ENCODE measurements around the gene PPP2CA. TPM values are rescaled to one million over a fixed set of nuclear protein-coding genes. Genes with fewer than 3 reads are reported as not detected.
A peak's percentile ranks its signal among the peaks of the same experiment; 100 is the strongest.

The PPP2CA gene
- total RNA-seq, 1 experiment from 2014 or later: 178 TPM

DNA sequence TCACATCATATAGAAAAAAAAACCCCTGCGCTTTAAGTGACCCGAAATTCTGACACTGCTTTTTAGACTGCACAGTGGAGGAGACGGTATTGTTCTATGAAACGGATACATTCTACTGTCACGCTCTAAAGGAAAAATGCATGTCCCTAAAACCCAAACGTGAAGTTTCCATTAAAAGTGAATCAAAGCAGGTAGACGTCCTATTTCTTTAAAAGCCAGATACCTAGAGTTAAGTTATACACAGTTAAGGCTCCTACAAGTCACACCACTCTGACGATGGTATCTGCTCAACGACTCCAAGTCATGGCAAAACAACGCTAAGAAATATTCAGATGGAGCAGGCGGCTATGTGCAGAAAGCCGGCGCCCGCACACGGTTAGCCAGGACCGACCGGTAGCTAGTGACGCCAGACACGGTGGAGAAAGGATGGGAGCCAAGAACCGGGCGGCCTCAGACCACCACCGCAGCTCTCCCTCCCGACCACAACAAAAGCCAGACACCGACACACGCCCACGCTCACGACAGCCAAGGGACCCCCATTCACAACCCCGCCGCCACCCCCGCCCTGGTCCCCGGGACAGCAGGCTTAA, 49.9 kb downstream of the PPP2CA start (continued):
- no peak for TF ChIP-seq EMX1 (CRISPR knock-in tag; IDR thresholded peaks at IDR 0.05)

DNA sequence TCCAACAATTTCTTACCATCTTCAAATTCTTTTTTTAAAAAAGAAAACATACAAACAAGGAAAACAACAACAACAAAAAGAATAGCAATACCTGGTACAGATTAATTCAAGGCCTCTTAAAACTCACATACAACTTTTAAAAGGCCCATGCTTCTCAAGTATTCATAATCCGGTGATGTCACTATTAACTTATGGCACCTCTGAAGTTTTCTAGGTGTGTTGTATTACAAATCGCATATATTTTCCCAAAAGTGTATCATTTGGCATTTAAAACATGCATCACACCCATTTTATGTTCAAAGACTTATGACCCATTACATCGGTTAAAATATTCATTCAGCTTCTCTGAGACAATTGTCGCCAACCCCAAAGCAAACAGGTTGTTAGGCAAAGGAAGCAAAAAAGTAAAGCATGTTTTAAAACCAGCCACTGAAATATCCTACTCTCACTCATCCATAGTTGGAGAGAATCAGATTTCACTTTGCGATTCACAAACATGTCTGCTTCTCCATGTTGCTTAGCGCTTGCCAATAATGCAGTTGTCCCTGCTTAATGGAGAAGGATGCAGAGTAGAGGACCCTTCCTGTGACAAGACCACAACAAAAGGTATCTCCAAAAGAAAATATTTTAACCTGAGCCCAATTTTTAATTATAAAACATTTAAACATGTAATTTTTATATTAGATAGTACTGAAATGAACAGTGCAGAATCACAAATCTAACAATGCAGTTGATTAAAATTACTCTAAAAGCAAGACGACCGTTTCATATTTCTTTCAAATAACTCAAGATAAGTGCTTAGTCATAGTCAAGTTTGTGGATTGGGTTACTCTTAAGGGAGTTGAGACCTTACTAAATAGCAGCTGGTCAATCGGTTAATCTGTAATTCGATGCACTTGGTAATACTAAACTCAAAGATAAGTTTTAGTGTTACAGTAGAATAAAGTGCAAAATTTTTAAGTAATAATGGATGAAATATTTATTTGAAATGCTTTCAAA, 50.7 kb downstream of the PPP2CA start:
- CTCF ChIA-PET: interaction anchor here (1.1 kb wide), 1 partner anchor 136 kb away, joined by 3 read pairs; no protein-coding TSS in a partner anchor
- no peaks in the 10 kb centered on the region for H3K9me3 Mint-ChIP-seq
- POLR2A ChIA-PET: interaction anchor here (0.9 to 2.7 kb wide), 3 partner anchors 13 to 583 kb away, joined by 3 to 26 read pairs (median 3); partner anchors contain the start of genes DDX46 and PPP2CA
- H3K27ac Mint-ChIP-seq: no peak overlapping the region; the same call in 1 of the 2 replicates
- peaks cover 35% of the 10 kb centered on the region for H3K36me3 Mint-ChIP-seq
- ATAC-seq: no peak
- no peaks in the 10 kb centered on the region for H3K27me3 Mint-ChIP-seq (ENCODE audit: low read depth)
- peak overlapping the region; percentile 93 for H3K4me3 Mint-ChIP-seq
- TF ChIP-seq E2F1 (CRISPR knock-in tag; IDR thresholded peaks at IDR 0.05) (no peak), E2F5 (CRISPR knock-in tag; IDR thresholded peaks at IDR 0.05) (no peak), SOX15 (CRISPR knock-in tag; IDR thresholded peaks at IDR 0.05) (no peak), PRRX2 (CRISPR knock-in tag; IDR thresholded peaks at IDR 0.05) (no peak), ELF4 (CRISPR knock-in tag; IDR thresholded peaks at IDR 0.05; ENCODE audit: low read depth) (no peak), ZNF121 (CRISPR knock-in tag; IDR thresholded peaks at IDR 0.05) (no peak), SMAD3 (CRISPR knock-in tag; IDR thresholded peaks at IDR 0.05; ENCODE audit: borderline replicate concordance) (no peak), ETV6 (CRISPR knock-in tag; IDR thresholded peaks at IDR 0.05) (no peak), ATF2 (CRISPR knock-in tag; IDR thresholded peaks at IDR 0.05; ENCODE audit: borderline replicate concordance, low read depth) (no peak), CREB1 (CRISPR knock-in tag; IDR thresholded peaks at IDR 0.05) (no peak), TP53 (CRISPR knock-in tag; IDR thresholded peaks at IDR 0.05) (no peak), ATF6 (CRISPR knock-in tag; IDR thresholded peaks at IDR 0.05) (no peak), CREM (CRISPR knock-in tag; IDR thresholded peaks at IDR 0.05) (no peak)
- TF ChIP-seq, protein P1, sequence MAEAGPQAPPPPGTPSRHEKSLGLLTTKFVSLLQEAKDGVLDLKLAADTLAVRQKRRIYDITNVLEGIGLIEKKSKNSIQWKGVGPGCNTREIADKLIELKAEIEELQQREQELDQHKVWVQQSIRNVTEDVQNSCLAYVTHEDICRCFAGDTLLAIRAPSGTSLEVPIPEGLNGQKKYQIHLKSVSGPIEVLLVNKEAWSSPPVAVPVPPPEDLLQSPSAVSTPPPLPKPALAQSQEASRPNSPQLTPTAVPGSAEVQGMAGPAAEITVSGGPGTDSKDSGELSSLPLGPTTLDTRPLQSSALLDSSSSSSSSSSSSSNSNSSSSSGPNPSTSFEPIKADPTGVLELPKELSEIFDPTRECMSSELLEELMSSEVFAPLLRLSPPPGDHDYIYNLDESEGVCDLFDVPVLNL (CRISPR knock-in tag; IDR thresholded peaks at IDR 0.05; ENCODE audit: borderline replicate concordance, low read depth): no peak
- TF ChIP-seq, protein P2, sequence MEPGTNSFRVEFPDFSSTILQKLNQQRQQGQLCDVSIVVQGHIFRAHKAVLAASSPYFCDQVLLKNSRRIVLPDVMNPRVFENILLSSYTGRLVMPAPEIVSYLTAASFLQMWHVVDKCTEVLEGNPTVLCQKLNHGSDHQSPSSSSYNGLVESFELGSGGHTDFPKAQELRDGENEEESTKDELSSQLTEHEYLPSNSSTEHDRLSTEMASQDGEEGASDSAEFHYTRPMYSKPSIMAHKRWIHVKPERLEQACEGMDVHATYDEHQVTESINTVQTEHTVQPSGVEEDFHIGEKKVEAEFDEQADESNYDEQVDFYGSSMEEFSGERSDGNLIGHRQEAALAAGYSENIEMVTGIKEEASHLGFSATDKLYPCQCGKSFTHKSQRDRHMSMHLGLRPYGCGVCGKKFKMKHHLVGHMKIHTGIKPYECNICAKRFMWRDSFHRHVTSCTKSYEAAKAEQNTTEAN (CRISPR knock-in tag; IDR thresholded peaks at IDR 0.05): no peak
- TF ChIP-seq, protein P3, sequence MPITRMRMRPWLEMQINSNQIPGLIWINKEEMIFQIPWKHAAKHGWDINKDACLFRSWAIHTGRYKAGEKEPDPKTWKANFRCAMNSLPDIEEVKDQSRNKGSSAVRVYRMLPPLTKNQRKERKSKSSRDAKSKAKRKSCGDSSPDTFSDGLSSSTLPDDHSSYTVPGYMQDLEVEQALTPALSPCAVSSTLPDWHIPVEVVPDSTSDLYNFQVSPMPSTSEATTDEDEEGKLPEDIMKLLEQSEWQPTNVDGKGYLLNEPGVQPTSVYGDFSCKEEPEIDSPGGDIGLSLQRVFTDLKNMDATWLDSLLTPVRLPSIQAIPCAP (CRISPR knock-in tag; IDR thresholded peaks at IDR 0.05): no peak
- TF ChIP-seq, protein P4, sequence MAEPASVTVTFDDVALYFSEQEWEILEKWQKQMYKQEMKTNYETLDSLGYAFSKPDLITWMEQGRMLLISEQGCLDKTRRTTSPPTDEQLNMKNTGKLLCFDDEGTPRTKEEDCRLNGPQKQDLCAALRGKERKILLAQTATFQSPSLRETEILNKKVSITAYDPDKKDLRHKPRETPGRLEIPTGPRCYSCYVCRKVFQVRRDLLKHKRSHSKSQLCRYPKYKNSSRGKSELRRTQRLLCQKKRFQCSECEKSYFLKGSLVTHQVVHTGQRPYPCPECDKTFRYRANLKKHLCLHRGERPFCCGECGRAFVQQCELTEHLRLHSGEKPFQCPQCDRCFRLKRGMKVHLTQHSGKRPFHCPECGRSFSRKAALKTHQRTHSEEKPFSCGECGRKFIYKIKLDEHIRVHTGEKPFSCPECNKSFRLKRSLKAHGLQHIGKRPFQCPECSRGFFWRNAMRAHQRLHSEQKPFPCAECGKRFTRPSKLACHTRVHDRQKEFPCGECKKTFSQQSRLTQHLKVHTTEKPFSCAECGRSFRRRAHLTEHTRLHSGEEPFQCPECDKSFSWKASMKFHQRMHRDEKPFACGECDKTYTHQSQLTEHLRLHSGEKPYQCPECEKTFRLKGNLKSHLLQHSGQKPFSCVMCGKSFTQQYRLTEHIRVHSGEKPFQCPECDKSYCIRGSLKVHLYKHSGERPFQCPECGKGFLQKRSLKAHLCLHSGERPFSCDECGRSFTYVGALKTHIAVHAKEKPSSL (CRISPR knock-in tag; conservative IDR thresholded peaks at IDR 0.05): no peak
- peaks cover 15% of the 10 kb centered on the region for H3K4me1 Mint-ChIP-seq
- no peak for DNase-seq (ENCODE audit: low spot score)

Data from WTC11 (cell line).